Adrenal gland (tissue), 12 donors: ENCODE results near the gene FOXO4. TPM values are rescaled to one million over a fixed set of nuclear protein-coding genes. Genes with fewer than 3 reads are reported as not detected.

ENCODE experiments used
- DNase-seq, 7 donors: peaks; one replicate each; pipeline ENCODE4 v3.0.0-alpha.2; 2019 to 2020
- H3K27ac ChIP-seq, 5 donors: fragments of 200-600 bp; sonication (generic) in 4 of 5; 1 replicate in 3 of 5; 2 replicates in 2 of 5; pipeline versions ENCODE4 v1.5.1 to v1.8.0; 2016 to 2020; ENCODE audit warnings: mild to moderate bottlenecking in 1 of 5
- H3K27me3 ChIP-seq: fragments of 200-600 bp; 2 replicates; pipeline ENCODE4 v1.8.0; 2021
- H3K36me3 ChIP-seq, 2 donors: fragments of 200-600 bp; replicated peaks in 1 of 2; 1 replicate in 1 of 2; 2 replicates in 1 of 2; pipeline versions ENCODE4 v1.5.1 to v1.8.0; 2018 to 2022
- H3K4me1 ChIP-seq, 2 donors: fragments of 200-600 bp; replicated peaks in 1 of 2; 1 replicate in 1 of 2; 2 replicates in 1 of 2; pipeline versions ENCODE4 v1.5.1 to v1.8.0; 2018 to 2021
- H3K4me3 ChIP-seq, 4 donors: fragments of 200-600 bp; sonication (generic) in 3 of 4; one replicate each; pipeline ENCODE4 v1.5.1; 2016 to 2018
- H3K9me3 ChIP-seq, 3 donors: fragments of 200-600 bp; sonication (generic) in 1 of 3; replicated peaks in 1 of 3; 1 replicate in 2 of 3; 2 replicates in 1 of 3; pipeline versions ENCODE4 v1.5.1 to v1.8.0; 2016 to 2021
- POLR2A ChIP-seq, 2 donors: fragments of 450-650 bp; IDR thresholded peaks; one replicate each; pipeline ENCODE4 v1.6.1; 2017; ENCODE audit warnings: antibody characterized with exemption in 2 of 2, mild to moderate bottlenecking in 2 of 2, moderate library complexity in 1 of 2
- WGBS, 4 donors: extraction: QIAGEN DNeasy Blood & Tissue Kit in 2 of 4; methylation state at CpG; one replicate each; pipeline versions ENCODE4 v1.1.5 to v1.1.7; 2013 to 2017; 5-methylcytosine and 5-hydroxymethylcytosine counted together
- intact Hi-C, 2 donors: fragments of 100-400 bp; cut with DNase I; formaldehyde crosslinking; loops; one replicate each; pipeline versions ENCODE4 v1.14.1 to v1.15.0; 2022 to 2023
- polyA plus RNA-seq, 3 donors: library from polyadenylated mRNA; stranded (reverse); fragments of 200-250 nt in 2 of 3; fragments of 350-450 nt in 1 of 3; fragmentation: Illumina TruSeq in 1 of 3; extraction: RNeasy Lipid Tissue Mini Kit (QIAGEN cat#74804) in 1 of 3; gene quantifications; one replicate each; pipeline ENCODE4 v1.2.3, GENCODE V29; 2013 to 2014
- total RNA-seq, 9 donors: library from RNA; depleted of rRNA in 4 of 9; stranded (reverse); fragments of >200 nt in 4 of 9; fragments of 120-200 nt in 1 of 9; fragmentation: NEBNext Ultra II Directional in 1 of 9; extraction: Animal tissue kit (Norgen Biotek cat#: 25700) in 1 of 9; gene quantifications; one replicate each; pipeline versions ENCODE4 v1.1.0 to v1.2.4, GENCODE V29; 2013 to 2023
- TF ChIP-seq, protein P1 (sequence below), 6 experiments: fragments of 450-650 bp in 4 of 6; fragments of 200-600 bp in 2 of 6; sonication (generic) in 1 of 6; IDR thresholded peaks; 1 replicate in 5 of 6; 2 replicates in 1 of 6; pipeline versions ENCODE4 v1.5.1 to v1.8.0; 2016 to 2021; ENCODE audit warnings: antibody characterized with exemption in 6 of 6, mild to moderate bottlenecking in 2 of 6, moderate library complexity in 1 of 6
- donor health status: healthy with polysubstance abuse.
- donor health status: Bipolar disorder and iron deficiency.
- donor health status: DM: yes; HTN: yes; CAD: no.
- donor health status: DM: no; HTN: no; CAD: no.
- donor health status: DM: no; HTN: no; CAD: no.
- donor health status: DM: yes; HTN: yes; CAD: no.

The FOXO4 gene
- total and polyA plus RNA-seq, 12 donors, result 14.3 to 191 (median 77.6) TPM

DNA sequence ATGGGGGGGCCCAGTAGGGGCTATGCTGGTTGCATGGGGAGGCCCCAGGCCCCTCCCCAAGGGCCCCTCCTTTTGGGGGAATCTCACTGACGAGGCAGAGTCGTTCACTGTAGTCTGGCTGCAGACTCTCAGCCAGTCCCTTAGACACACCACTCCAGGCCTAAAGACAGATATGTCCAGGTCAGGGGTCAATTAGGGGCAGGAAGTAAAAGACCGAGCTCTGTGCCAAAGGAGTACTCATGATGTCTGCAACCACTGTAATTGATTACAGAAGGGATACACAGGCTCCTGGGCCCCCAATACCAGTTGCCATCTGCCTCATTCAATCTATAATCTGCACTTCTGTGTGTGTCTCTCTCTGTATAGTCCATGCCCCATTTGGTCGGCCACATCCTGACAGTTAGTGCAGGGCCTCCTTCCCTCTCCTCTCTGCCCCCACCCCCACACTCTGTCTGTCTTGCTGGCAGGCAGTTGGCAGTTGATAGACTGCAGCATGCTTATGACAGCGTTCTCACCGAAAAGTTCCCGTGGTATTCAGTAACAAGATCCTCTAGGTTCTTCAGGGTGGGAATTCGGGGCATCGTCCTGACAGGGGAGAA, 12.2 kb downstream of the FOXO4 start:
- Histone ChIP-seq H3K4me1 (peaks cover 0 to 8% of the 10 kb centered on the region in 2 donors), H3K4me3 (no peak overlapping the region), H3K27me3 (no peaks in the 10 kb centered on the region), H3K27ac (no peak overlapping the region), H3K9me3 (no peaks in the 10 kb centered on the region), H3K36me3 (no peaks in the 10 kb centered on the region)
- DNase-seq, result no peak
- WGBS, 4 donors, result 61 to 68% (median 61%) methylated on average over 4 to 9 of the region's 9 CpGs
- intact Hi-C loops, result no loop called here
- TF ChIP-seq, protein P1, sequence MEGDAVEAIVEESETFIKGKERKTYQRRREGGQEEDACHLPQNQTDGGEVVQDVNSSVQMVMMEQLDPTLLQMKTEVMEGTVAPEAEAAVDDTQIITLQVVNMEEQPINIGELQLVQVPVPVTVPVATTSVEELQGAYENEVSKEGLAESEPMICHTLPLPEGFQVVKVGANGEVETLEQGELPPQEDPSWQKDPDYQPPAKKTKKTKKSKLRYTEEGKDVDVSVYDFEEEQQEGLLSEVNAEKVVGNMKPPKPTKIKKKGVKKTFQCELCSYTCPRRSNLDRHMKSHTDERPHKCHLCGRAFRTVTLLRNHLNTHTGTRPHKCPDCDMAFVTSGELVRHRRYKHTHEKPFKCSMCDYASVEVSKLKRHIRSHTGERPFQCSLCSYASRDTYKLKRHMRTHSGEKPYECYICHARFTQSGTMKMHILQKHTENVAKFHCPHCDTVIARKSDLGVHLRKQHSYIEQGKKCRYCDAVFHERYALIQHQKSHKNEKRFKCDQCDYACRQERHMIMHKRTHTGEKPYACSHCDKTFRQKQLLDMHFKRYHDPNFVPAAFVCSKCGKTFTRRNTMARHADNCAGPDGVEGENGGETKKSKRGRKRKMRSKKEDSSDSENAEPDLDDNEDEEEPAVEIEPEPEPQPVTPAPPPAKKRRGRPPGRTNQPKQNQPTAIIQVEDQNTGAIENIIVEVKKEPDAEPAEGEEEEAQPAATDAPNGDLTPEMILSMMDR (IDR thresholded peaks at IDR 0.05), result no peak
- no peak for TF ChIP-seq POLR2A (IDR thresholded peaks at IDR 0.05)

DNA sequence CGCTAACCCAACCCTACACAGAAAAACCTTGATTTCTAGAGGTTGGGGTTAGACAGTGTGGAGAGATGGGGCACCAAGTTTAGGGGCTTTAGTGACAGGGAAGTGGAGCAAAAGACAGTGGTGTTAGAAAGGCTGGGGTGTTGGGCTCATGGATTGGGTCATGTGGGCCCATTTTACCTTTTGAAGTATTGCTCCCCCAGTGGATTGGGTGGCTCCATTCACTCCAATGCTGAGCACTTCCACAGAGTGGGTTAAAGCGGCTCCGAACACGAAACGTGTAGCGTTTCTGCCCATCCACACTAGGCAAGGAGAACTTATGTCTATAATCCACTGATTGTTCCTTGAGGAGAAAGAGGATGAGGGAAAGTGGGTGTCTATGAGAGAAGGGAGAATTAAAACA, 13.4 kb downstream of the FOXO4 start:
- no peak overlapping the region for H3K4me3 ChIP-seq
- intact Hi-C loops, result no loop called here
- TF ChIP-seq POLR2A (IDR thresholded peaks at IDR 0.05), result no peak
- TF ChIP-seq, protein P1 (IDR thresholded peaks at IDR 0.05), result no peak
- no peak overlapping the region for H3K27ac ChIP-seq
- H3K27me3 ChIP-seq, result no peaks in the 10 kb centered on the region
- H3K4me1 ChIP-seq, result peaks cover 0 to under 1% of the 10 kb centered on the region in 2 donors
- H3K9me3 ChIP-seq, result no peaks in the 10 kb centered on the region
- WGBS, 4 donors, result 80 to 92% (median 87%) methylated on average over 6 of the region's 6 CpGs
- no peaks in the 10 kb centered on the region for H3K36me3 ChIP-seq
- no peak for DNase-seq

DNA sequence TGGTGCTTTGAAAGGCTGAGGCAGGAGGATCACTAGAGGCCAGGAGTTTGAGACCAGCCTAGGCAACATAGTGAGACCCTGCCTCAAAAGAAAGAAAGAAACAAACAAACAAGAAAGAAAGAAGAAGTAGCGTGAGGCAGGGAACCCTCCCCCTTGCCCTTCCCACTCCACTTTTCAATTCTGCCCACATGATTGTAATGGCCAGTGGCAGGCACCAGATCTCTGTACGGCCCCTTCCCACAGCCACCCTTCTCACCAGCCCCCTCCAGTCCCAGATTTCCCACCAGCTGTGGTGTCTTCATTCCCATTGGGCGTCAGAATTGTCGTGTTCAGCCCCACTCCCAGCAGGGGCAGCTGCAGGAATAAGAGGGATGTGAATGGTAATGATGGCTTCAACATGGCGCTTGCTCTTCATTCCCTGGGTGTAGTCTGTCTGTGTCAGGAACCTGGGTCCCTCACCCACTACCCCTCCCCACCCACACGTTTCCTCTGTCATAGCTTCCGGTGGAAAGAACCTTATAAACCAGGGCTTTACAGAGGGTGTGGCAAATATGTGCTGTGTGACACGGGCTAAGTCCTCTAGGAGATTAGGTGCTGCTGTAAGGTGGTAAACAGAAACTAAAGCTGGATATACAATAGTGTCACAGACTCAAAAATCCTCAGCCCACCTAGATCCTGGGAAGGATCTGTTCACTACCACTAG, 15.6 kb downstream of the FOXO4 start, which contains the start of gene IL2RG:
TSS of gene IL2RG (minus strand) at position 437 of the 703 bp plus-strand sequence. CDS start at position 399, 38 bp downstream.
- Histone ChIP-seq H3K27me3 (no peaks in the 10 kb centered on the region), H3K4me1 (no peaks in the 10 kb centered on the region), H3K9me3 (no peaks in the 10 kb centered on the region), H3K4me3 (no peak within 1 kb of the TSS), H3K36me3 (no peaks in the 10 kb centered on the region), H3K27ac (no peak within 1 kb of the TSS)
- WGBS, 4 donors, result 62 to 80% (median 69%) methylated on average over 8 of the region's 8 CpGs
- no peak for DNase-seq
- TF ChIP-seq, protein P1 (IDR thresholded peaks at IDR 0.05), result no peak
- intact Hi-C loops, result no loop called here

DNA sequence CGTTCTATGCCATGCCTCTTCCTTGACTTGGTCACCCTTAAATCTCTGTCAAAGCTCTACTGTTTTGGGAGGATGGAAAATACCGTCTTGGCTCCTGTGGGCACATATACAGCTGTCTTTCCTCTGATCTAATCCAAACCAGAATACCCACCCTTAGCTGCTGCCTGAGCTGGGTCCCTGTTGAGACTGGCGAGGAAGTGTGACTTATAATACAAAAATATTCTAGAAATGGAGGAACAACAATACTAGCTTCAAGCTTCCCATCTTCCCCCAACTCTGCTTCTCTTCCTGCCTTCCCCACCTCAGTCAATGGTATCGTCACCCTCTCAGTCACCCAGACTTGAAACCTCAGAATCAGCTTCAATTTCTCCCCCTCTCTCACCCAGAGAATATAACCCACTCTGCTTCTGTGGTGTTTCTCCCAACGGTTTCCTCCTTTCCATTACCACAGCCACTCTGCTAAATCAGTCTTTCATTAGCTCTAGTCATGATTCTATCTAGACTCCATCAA, 16.3 kb downstream of the FOXO4 start:
- Histone ChIP-seq H3K9me3 (no peaks in the 10 kb centered on the region), H3K36me3 (no peaks in the 10 kb centered on the region), H3K4me1 (no peaks in the 10 kb centered on the region), H3K27me3 (no peaks in the 10 kb centered on the region), H3K27ac (no peak overlapping the region), H3K4me3 (no peak overlapping the region)
- intact Hi-C loops, result no loop called here
- no peak for DNase-seq
- 56 to 74% (median 58%) methylated on average over 5 of the region's 5 CpGs for WGBS, 4 donors
- TF ChIP-seq, protein P1 (IDR thresholded peaks at IDR 0.05), result no peak
- no peak for TF ChIP-seq POLR2A (IDR thresholded peaks at IDR 0.05)
